ENCODE results near the gene LHX8. TPM values are rescaled to one million over a fixed set of nuclear protein-coding genes. Genes with fewer than 3 reads are reported as not detected.
A peak's percentile ranks its signal among the peaks of the same experiment; 100 is the strongest.
"Not testable (repeated sequence)": the region's sequence is repeated elsewhere in the genome, so short reads cannot be mapped to it uniquely, and the experiment has no call there.

LHX8 gene
- not detected for total RNA-seq

DNA sequence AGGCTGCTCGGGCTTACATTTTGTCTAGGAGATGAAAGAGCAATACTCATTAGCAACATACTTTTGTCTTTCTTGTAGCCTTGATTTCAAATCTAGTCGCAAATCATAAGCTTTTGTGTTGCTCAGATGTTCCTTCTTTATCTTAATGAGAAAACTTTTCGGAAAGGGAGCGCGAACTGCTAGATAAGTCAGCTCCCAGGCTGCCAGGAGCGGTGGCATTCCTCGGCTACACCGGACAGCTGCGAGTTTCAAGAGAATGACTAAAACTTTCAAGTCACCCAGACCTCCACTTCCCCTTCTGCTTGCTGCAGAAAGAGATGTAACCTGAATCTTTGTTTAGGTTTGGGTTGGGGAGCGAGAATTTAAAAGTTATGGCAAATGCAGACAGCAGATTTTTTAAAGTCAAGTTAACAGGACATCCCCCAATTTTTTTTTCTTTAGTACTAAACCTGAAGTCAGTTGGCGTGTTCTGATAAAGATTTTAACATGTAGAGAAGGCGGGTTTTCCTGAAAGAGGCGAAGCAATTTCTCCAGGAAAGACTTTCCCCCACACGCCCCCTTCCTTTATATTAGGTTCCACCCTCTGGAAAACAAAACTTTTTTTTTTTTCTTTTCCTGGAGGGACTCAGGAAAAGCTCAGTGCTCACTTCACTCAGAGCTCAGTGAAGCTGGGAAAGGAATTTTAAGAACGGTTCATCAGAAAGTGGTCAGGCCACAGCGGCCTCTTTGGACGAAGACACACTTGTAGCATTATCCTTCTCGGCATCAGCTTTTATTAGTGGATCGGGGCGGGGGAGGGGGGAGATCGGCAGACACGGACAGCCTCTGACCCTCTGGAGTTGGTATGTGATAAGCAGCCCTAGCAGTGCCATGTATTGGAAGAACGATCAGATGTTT, at the start of gene LHX8:
LHX8 (plus strand) TSS at position 639 of the 897 bp plus-strand sequence. CDS start 2,227 bp downstream, outside the sequence.
- H3K4me3 ChIP-seq (ENCODE audit: low read length in 3 of 3) = peak within 1 kb of the TSS; percentile 43 to 58 (median 47)
- peaks cover 89 to 92% (median 90%) of the 10 kb centered on the region in 3 donors for H3K27me3 ChIP-seq (ENCODE audit: control insufficient read depth in 3 of 3, insufficient read depth in 3 of 3, low read length in 3 of 3)
- no peaks in the 10 kb centered on the region for H3K36me3 ChIP-seq (ENCODE audit: control insufficient read depth in 3 of 3, insufficient read depth in 3 of 3, low read length in 3 of 3)
- H3K4me1 ChIP-seq (ENCODE audit: control insufficient read depth in 3 of 3, insufficient read depth in 3 of 3, low read length in 3 of 3) = peaks cover 9 to 15% (median 11%) of the 10 kb centered on the region in 3 donors
- H3K9me3 ChIP-seq (ENCODE audit: control insufficient read depth in 3 of 3, low read length in 3 of 3) = no peaks in the 10 kb centered on the region
- H3K27ac ChIP-seq (ENCODE audit: low read depth, low read length) = no peak within 1 kb of the TSS
- no peak within 1 kb of the TSS for H3K9ac ChIP-seq (ENCODE audit: low read depth in 1 of 3, low read length in 3 of 3)

DNA sequence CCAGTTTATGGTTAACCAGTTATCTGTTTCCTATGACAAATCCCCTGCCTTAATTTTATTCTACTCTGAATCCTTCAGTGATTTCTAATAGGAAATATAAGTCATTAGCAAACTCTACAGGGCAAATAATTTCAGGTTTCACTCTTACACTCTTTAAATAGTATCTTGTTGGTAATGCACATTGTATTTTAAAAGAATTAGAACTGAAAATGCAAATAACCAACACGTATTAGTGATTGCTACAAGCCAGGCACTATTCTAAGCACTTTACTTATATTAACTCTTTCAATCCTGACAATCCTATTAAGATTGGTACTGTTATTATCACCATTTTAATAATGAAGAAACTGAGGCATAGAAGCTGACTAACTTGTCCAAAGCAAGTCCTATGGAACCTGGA, 48.3 kb upstream of the LHX8 start:
- no peaks in the 10 kb centered on the region for H3K27me3 ChIP-seq (ENCODE audit: control insufficient read depth in 3 of 3, insufficient read depth in 3 of 3, low read length in 3 of 3)
- H3K36me3 ChIP-seq (ENCODE audit: control insufficient read depth in 3 of 3, insufficient read depth in 3 of 3, low read length in 3 of 3) = no peaks in the 10 kb centered on the region
- H3K27ac ChIP-seq (ENCODE audit: low read depth, low read length) = no peak overlapping the region
- no peak overlapping the region for H3K9ac ChIP-seq (ENCODE audit: low read depth in 1 of 3, low read length in 3 of 3)
- H3K4me1 ChIP-seq (ENCODE audit: control insufficient read depth in 3 of 3, insufficient read depth in 3 of 3, low read length in 3 of 3) = no peaks in the 10 kb centered on the region
- H3K9me3 ChIP-seq (ENCODE audit: control insufficient read depth in 3 of 3, low read length in 3 of 3) = no peaks in the 10 kb centered on the region
- no peak overlapping the region for H3K4me3 ChIP-seq (ENCODE audit: low read length in 3 of 3)

DNA sequence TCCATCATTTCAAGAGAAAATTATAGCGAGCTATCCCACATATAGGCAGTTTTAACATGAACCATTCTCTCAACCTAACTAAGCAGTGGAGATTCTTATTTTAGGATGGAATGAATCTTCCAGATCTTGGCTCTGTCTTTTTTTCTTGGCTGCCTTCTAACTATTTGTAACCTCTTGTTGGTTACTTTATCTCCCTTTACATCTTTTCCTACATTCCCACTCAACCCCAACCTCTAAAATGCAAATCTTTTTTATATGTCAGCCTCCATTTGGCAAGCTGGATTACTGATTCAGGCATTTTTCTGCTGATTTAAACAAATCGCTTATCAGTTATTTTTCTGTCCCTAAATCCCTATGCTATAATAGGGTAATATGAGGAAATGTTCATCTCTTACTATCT, 46.9 kb upstream of the LHX8 start:
- H3K9ac ChIP-seq (ENCODE audit: low read depth in 1 of 3, low read length in 3 of 3) = no peak overlapping the region
- no peaks in the 10 kb centered on the region for H3K4me1 ChIP-seq (ENCODE audit: control insufficient read depth in 3 of 3, insufficient read depth in 3 of 3, low read length in 3 of 3)
- H3K27me3 ChIP-seq (ENCODE audit: control insufficient read depth in 3 of 3, insufficient read depth in 3 of 3, low read length in 3 of 3) = no peaks in the 10 kb centered on the region
- no peak overlapping the region for H3K4me3 ChIP-seq (ENCODE audit: low read length in 3 of 3)
- H3K27ac ChIP-seq (ENCODE audit: low read depth, low read length) = no peak overlapping the region
- no peaks in the 10 kb centered on the region for H3K9me3 ChIP-seq (ENCODE audit: control insufficient read depth in 3 of 3, low read length in 3 of 3)
- no peaks in the 10 kb centered on the region for H3K36me3 ChIP-seq (ENCODE audit: control insufficient read depth in 3 of 3, insufficient read depth in 3 of 3, low read length in 3 of 3)

DNA sequence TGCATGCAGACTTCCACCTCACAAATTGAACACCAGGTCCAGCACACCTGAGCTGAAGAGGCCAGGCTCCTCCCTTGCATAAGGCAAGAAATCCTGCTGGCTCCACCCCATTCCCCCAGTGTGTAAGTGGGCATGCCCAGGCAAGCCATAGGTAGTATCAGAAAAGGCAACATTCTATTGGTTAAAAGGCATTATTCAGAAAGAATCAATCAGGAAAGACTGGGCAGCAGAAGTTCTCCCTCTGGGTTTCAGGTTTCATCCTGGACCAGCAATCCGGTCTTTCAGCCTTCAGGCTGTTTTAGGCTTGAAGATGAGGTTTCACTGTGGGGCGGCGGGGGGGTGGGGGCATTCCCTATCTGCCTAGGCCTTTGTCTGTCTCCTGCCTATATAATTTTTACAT, 42.0 kb upstream of the LHX8 start:
- Histone ChIP-seq H3K36me3 (ENCODE audit: control insufficient read depth in 3 of 3, insufficient read depth in 3 of 3, low read length in 3 of 3) (no peaks in the 10 kb centered on the region), H3K4me1 (ENCODE audit: control insufficient read depth in 3 of 3, insufficient read depth in 3 of 3, low read length in 3 of 3) (no peaks in the 10 kb centered on the region), H3K27ac (ENCODE audit: low read depth, low read length) (no peak overlapping the region), H3K4me3 (ENCODE audit: low read length in 3 of 3) (no peak overlapping the region), H3K9me3 (ENCODE audit: control insufficient read depth in 3 of 3, low read length in 3 of 3) (no peaks in the 10 kb centered on the region), H3K9ac (ENCODE audit: low read depth in 1 of 3, low read length in 3 of 3) (no peak overlapping the region), H3K27me3 (ENCODE audit: control insufficient read depth in 3 of 3, insufficient read depth in 3 of 3, low read length in 3 of 3) (no peaks in the 10 kb centered on the region)

DNA sequence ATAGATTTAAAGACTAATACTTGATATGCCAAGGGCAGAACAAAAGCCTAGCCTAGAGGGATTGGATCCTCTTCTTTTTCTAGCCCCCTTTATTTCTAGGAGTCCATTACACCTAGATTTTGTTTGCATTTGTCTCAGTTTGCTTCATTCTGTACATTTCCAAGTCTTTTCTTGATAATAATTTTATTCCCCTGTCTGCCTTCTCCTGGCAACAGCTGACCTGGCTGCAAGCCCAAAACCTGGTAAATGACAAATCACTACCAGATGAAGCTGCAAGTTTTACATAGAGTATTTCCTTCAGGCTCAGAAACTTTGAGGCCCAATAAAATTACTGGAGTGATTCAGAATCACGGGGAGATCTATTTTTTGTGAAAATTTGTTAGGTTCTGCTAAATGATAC, 36.5 kb upstream of the LHX8 start:
- H3K36me3 ChIP-seq (ENCODE audit: control insufficient read depth in 3 of 3, insufficient read depth in 3 of 3, low read length in 3 of 3) = no peaks in the 10 kb centered on the region
- no peaks in the 10 kb centered on the region for H3K4me1 ChIP-seq (ENCODE audit: control insufficient read depth in 3 of 3, insufficient read depth in 3 of 3, low read length in 3 of 3)
- no peak overlapping the region for H3K9ac ChIP-seq (ENCODE audit: low read depth in 1 of 3, low read length in 3 of 3)
- no peak overlapping the region for H3K4me3 ChIP-seq (ENCODE audit: low read length in 3 of 3)
- no peak overlapping the region for H3K27ac ChIP-seq (ENCODE audit: low read depth, low read length)
- H3K9me3 ChIP-seq (ENCODE audit: control insufficient read depth in 3 of 3, low read length in 3 of 3) = no peaks in the 10 kb centered on the region
- no peaks in the 10 kb centered on the region for H3K27me3 ChIP-seq (ENCODE audit: control insufficient read depth in 3 of 3, insufficient read depth in 3 of 3, low read length in 3 of 3)

DNA sequence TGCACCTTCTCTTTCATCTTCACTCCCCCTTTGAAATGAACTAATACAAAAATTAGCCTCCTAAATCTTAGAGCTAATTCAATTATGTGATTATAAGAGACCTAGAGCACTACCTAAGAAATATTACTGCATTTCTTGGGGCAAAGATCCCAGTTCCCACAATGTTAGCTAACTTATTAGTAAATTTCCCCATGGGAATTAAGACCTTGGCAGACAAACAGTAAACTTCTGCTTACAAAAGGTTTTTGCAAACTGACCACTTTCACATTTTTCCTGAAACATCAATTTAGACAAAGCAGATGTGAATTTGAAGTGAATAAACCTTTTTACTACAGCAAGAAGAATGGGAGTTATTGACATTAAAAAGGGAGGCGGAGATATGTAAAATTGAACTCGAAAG, 34.6 kb upstream of the LHX8 start:
- Histone ChIP-seq H3K4me1 (ENCODE audit: control insufficient read depth in 3 of 3, insufficient read depth in 3 of 3, low read length in 3 of 3) (no peaks in the 10 kb centered on the region), H3K27me3 (ENCODE audit: control insufficient read depth in 3 of 3, insufficient read depth in 3 of 3, low read length in 3 of 3) (no peaks in the 10 kb centered on the region), H3K36me3 (ENCODE audit: control insufficient read depth in 3 of 3, insufficient read depth in 3 of 3, low read length in 3 of 3) (no peaks in the 10 kb centered on the region), H3K9ac (ENCODE audit: low read depth in 1 of 3, low read length in 3 of 3) (no peak overlapping the region), H3K27ac (ENCODE audit: low read depth, low read length) (no peak overlapping the region), H3K9me3 (ENCODE audit: control insufficient read depth in 3 of 3, low read length in 3 of 3) (no peaks in the 10 kb centered on the region), H3K4me3 (ENCODE audit: low read length in 3 of 3) (no peak overlapping the region)

DNA sequence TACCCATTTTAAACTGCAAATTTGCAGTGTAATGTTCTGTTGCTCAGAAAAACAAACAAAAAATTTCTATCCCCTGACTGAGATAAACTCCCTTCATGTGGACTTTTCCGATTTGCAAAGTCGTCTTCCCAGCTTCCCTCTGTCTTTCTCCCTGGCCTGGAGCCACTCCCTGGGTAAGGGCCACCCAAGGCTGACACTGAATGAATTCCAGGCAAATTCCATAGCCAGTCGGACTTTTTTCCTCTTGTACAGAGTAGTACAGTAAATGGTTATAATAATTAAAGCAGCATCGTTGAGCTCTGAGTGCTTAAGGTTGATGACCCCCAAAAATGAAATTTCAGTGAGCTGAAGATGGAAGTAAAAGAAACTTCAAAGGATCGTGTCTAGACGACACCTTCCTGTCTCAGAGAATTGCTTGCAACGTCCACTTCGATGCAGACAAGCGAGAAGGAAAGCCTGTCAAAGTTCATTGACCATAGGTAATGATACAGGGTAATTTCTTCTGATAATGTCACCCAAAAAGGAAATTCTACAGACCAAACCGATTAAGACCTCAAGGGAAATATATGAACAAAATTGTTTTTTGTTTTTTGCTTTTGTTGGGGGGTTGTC, 33.6 kb upstream of the LHX8 start:
- Histone ChIP-seq H3K36me3 (ENCODE audit: control insufficient read depth in 3 of 3, insufficient read depth in 3 of 3, low read length in 3 of 3) (no peaks in the 10 kb centered on the region), H3K9ac (ENCODE audit: low read depth in 1 of 3, low read length in 3 of 3) (no peak overlapping the region), H3K9me3 (ENCODE audit: control insufficient read depth in 3 of 3, low read length in 3 of 3) (no peaks in the 10 kb centered on the region), H3K27ac (ENCODE audit: low read depth, low read length) (no peak overlapping the region), H3K4me1 (ENCODE audit: control insufficient read depth in 3 of 3, insufficient read depth in 3 of 3, low read length in 3 of 3) (no peaks in the 10 kb centered on the region), H3K27me3 (ENCODE audit: control insufficient read depth in 3 of 3, insufficient read depth in 3 of 3, low read length in 3 of 3) (no peaks in the 10 kb centered on the region), H3K4me3 (ENCODE audit: low read length in 3 of 3) (no peak overlapping the region)

DNA sequence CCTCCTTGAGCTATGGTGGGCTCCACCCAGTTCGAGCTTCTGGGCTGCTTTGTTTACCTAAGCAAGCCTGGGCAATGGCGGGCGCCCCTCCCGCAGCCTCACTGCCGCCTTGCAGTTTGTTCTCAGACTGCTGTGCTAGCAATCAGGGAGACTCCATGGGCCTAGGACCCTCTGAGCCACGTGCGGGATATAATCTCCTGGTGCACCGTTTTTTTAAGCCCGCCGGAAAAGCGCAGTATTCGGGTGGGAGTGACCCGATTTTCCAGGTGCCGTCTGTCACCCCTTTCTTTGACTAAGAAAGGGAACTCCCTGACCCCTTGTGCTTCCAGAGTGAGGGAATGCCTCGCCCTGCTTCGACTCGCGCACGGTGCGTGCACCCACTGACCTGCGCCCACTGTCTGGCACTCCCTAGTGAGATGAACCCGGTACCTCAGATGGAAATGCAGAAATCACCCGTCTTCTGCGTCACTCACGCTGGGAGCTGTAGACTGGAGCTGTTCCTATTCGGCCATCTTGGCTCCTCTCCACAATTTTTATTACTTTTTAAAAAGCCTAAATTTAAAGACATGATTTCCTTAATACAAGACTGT, 21.7 kb upstream of the LHX8 start:
- H3K4me1 ChIP-seq (ENCODE audit: control insufficient read depth in 3 of 3, insufficient read depth in 3 of 3, low read length in 3 of 3); H3K27ac ChIP-seq (ENCODE audit: low read depth, low read length); H3K36me3 ChIP-seq (ENCODE audit: control insufficient read depth in 3 of 3, insufficient read depth in 3 of 3, low read length in 3 of 3); H3K4me3 ChIP-seq (ENCODE audit: low read length in 3 of 3); H3K27me3 ChIP-seq (ENCODE audit: control insufficient read depth in 3 of 3, insufficient read depth in 3 of 3, low read length in 3 of 3); H3K9ac ChIP-seq (ENCODE audit: low read depth in 1 of 3, low read length in 3 of 3); H3K9me3 ChIP-seq (ENCODE audit: control insufficient read depth in 3 of 3, low read length in 3 of 3): not testable (repeated sequence)

DNA sequence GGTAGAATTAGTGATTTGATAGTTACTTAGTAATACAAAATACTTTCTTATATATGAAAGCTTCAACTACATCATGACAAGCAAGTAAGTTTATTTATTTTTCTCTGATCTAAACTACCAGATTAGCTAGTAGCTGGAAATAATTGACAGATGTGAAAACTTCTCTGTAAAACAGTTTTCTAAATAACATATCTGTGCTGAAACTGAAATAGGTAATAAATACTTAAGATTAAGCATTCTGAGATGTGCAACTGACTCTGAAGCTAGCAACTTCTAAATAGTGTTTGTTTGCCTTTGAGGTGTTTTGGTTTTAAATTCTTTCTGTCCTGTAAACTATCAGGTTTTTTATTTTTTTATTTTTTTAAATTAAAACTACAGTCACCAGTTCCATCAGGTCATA, 18.5 kb upstream of the LHX8 start:
- Histone ChIP-seq H3K27ac (ENCODE audit: low read depth, low read length) (no peak overlapping the region), H3K27me3 (ENCODE audit: control insufficient read depth in 3 of 3, insufficient read depth in 3 of 3, low read length in 3 of 3) (peaks cover 0 to 6% (median 0%) of the 10 kb centered on the region in 3 donors), H3K4me3 (ENCODE audit: low read length in 3 of 3) (no peak overlapping the region), H3K4me1 (ENCODE audit: control insufficient read depth in 3 of 3, insufficient read depth in 3 of 3, low read length in 3 of 3) (no peaks in the 10 kb centered on the region), H3K9me3 (ENCODE audit: control insufficient read depth in 3 of 3, low read length in 3 of 3) (no peaks in the 10 kb centered on the region), H3K9ac (ENCODE audit: low read depth in 1 of 3, low read length in 3 of 3) (no peak overlapping the region), H3K36me3 (ENCODE audit: control insufficient read depth in 3 of 3, insufficient read depth in 3 of 3, low read length in 3 of 3) (no peaks in the 10 kb centered on the region)

DNA sequence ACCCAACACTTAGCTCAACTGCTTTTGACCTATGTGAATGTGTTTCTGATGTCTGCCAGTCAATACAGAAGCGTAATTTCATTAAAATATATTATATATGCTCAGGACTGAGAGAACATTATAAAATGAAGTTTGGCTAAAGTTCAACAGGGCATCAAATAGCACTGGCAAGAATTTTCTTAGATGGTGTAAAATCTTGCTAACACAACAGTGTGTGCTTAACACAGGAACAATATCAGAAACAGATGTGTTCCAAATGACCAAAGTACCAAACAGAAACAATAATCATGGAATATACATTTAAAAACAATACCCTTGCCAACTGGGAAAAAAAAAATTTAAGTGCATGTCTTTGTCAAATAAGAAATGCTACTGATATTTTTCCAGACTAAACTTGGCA, 10.4 kb upstream of the LHX8 start:
- Histone ChIP-seq H3K27ac (ENCODE audit: low read depth, low read length) (no peak overlapping the region), H3K4me1 (ENCODE audit: control insufficient read depth in 3 of 3, insufficient read depth in 3 of 3, low read length in 3 of 3) (peaks cover 0 to 3% (median 0%) of the 10 kb centered on the region in 3 donors), H3K9me3 (ENCODE audit: control insufficient read depth in 3 of 3, low read length in 3 of 3) (no peaks in the 10 kb centered on the region), H3K36me3 (ENCODE audit: control insufficient read depth in 3 of 3, insufficient read depth in 3 of 3, low read length in 3 of 3) (no peaks in the 10 kb centered on the region), H3K27me3 (ENCODE audit: control insufficient read depth in 3 of 3, insufficient read depth in 3 of 3, low read length in 3 of 3) (peaks cover 41 to 52% (median 43%) of the 10 kb centered on the region in 3 donors), H3K4me3 (ENCODE audit: low read length in 3 of 3) (no peak overlapping the region), H3K9ac (ENCODE audit: low read depth in 1 of 3, low read length in 3 of 3) (no peak overlapping the region)
